Prostate gland (tissue), 2 donors: ENCODE measurements around the gene DZANK1. TPM values are rescaled to one million over a fixed set of nuclear protein-coding genes. Genes with fewer than 3 reads are reported as not detected.

Experiments used
- DNase-seq: peaks from one replicate; pipeline ENCODE4 v3.0.0-alpha.2; 2019; ENCODE audit warnings: low spot score
- H3K27ac ChIP-seq, 2 donors: fragments of 200-600 bp; sonication (generic); 2 replicates each; pipeline ENCODE4 v1.5.1; 2017 to 2019
- H3K27me3 ChIP-seq: fragments of 200-600 bp; sonication (generic); replicated peaks from 2 replicates; pipeline ENCODE4 v1.5.1; 2019; ENCODE audit not compliant: insufficient read depth
- H3K36me3 ChIP-seq, 2 donors: fragments of 200-600 bp; sonication (generic); 1 replicate in 1 of 2; 2 replicates in 1 of 2; pipeline versions ENCODE4 v1.5.1 to v1.8.1; 2017 to 2019
- H3K4me1 ChIP-seq: fragments of 200-600 bp; sonication (generic); replicated peaks from 2 replicates; pipeline ENCODE4 v1.5.1; 2019
- H3K4me3 ChIP-seq, 2 donors: fragments of 200-600 bp; sonication (generic); 2 replicates each; pipeline ENCODE4 v1.5.1; 2017 to 2019
- H3K9me3 ChIP-seq: fragments of 200-600 bp; sonication (generic); 2 replicates; pipeline ENCODE4 v1.5.1; 2017
- POLR2A ChIP-seq: fragments of 450-650 bp; IDR thresholded peaks from one replicate; pipeline ENCODE4 v1.6.1; 2016; ENCODE audit warnings: antibody characterized with exemption, mild to moderate bottlenecking
- POLR2AphosphoS5 ChIP-seq: sonication (generic); formaldehyde crosslinking; IDR thresholded peaks from one replicate; pipeline ENCODE4 v1.6.1; 2017; ENCODE audit warnings: antibody characterized with exemption
- WGBS: methylation state at CpG from one replicate; pipeline ENCODE4 v1.1.5; 2018; 5-methylcytosine and 5-hydroxymethylcytosine counted together
- intact Hi-C: fragments of 100-400 bp; cut with DNase I; formaldehyde crosslinking; loops from one replicate; pipeline ENCODE4 v1.14.2; 2022
- total RNA-seq, 2 donors: library from RNA; depleted of rRNA; stranded (reverse); fragments of >200 nt; gene quantifications; one replicate each; pipeline ENCODE4 v1.1.0, GENCODE V29; 2016
- TF ChIP-seq, protein P1 (sequence below), 4 experiments: fragments of 200-600 bp in 2 of 4; fragments of 450-650 bp in 2 of 4; sonication (generic) in 2 of 4; IDR thresholded peaks; 1 replicate in 3 of 4; 2 replicates in 1 of 4; pipeline ENCODE4 v1.5.1; 2016 to 2019; ENCODE audit warnings: antibody characterized with exemption in 4 of 4, mild to moderate bottlenecking in 2 of 4, moderate library complexity in 2 of 4

DZANK1 gene
- total RNA-seq, 2 donors from 2014 or later: 2.0 to 7.1 TPM

DNA sequence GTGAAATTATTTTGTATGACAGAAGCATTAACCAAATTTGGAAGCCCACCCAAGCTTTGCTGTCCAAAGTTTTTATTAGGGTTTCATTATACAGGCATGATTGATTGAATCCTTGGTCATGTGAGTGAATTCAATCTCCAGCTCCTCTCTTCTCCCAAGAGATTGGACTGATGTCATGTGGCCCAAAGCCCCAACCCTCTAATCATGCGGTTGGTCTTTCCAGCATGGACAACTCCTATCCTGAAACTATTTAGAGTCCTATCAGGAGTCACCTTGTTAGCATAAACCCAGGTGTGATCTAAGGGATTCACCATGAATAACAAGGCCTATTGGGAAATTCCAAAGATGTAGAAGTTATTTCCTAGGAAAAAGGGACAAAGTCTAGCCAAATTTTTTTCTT, 11.0 kb upstream of the DZANK1 start:
- no peak for DNase-seq
- Histone ChIP-seq H3K4me1 (no peaks in the 10 kb centered on the region), H3K27me3 (no peaks in the 10 kb centered on the region), H3K36me3 (no peaks in the 10 kb centered on the region), H3K4me3 (no peak overlapping the region), H3K9me3 (no peaks in the 10 kb centered on the region), H3K27ac (no peak overlapping the region)
- 71% methylated on average over 1 of the region's 1 CpG for WGBS
- intact Hi-C loops: no loop called here
- TF ChIP-seq POLR2AphosphoS5 (no peak), POLR2A (no peak)

DNA sequence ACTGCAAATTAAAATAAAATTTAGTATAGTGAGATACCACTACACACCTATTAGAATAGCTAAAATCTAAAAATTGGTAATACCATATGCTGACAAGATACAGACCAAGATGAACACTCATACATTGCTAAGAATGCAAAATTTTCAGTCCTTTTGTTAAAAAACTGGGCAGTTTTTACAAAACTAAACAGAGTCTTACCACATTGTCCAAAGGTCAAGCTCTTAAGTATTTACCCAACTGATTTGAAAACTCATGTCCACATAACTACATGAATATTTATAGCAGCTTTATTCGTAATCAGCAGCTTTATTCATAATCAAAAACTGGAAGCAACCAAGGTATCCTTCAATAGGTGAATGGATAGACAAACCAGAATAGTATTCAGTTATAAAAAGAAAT, 10.4 kb upstream of the DZANK1 start:
- Histone ChIP-seq H3K4me3 (no peak overlapping the region), H3K4me1 (no peaks in the 10 kb centered on the region), H3K36me3 (no peaks in the 10 kb centered on the region), H3K27ac (no peak overlapping the region), H3K9me3 (no peaks in the 10 kb centered on the region), H3K27me3 (no peaks in the 10 kb centered on the region)
- 98% methylated on average over 1 of the region's 1 CpG for WGBS
- TF ChIP-seq POLR2A (no peak), POLR2AphosphoS5 (no peak)
- TF ChIP-seq, protein P1, sequence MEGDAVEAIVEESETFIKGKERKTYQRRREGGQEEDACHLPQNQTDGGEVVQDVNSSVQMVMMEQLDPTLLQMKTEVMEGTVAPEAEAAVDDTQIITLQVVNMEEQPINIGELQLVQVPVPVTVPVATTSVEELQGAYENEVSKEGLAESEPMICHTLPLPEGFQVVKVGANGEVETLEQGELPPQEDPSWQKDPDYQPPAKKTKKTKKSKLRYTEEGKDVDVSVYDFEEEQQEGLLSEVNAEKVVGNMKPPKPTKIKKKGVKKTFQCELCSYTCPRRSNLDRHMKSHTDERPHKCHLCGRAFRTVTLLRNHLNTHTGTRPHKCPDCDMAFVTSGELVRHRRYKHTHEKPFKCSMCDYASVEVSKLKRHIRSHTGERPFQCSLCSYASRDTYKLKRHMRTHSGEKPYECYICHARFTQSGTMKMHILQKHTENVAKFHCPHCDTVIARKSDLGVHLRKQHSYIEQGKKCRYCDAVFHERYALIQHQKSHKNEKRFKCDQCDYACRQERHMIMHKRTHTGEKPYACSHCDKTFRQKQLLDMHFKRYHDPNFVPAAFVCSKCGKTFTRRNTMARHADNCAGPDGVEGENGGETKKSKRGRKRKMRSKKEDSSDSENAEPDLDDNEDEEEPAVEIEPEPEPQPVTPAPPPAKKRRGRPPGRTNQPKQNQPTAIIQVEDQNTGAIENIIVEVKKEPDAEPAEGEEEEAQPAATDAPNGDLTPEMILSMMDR (IDR thresholded peaks at IDR 0.05): no peak
- no peak for DNase-seq
- intact Hi-C loops: no loop called here

DNA sequence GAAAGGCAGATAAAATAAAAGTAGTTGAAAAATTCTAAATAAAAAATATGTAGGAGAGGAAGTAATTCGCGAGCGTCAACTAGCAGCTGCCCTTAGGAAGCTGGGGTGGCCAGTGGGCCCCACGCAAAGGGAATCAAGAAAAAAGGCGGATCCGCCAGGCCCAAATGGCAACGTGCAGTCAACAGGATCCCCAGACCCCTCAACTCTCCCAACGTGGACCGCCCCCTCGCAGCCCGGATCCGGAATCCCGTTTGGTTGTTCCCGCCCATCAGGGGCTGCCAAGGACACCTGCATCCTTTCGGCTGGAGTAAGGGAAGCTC, 296 bp downstream of the DZANK1 start:
- intact Hi-C loops: loop anchor here (2.0 kb wide), 1 partner anchor 178 kb away; the partner anchor contains the start of gene ZNF133
- Histone ChIP-seq H3K4me1 (no peaks in the 10 kb centered on the region), H3K27ac (peak overlapping the region; percentile 72 to 84), H3K27me3 (no peaks in the 10 kb centered on the region), H3K4me3 (peak overlapping the region; percentile 59 to 80), H3K36me3 (no peaks in the 10 kb centered on the region), H3K9me3 (no peaks in the 10 kb centered on the region)
- DNase-seq: no peak
- TF ChIP-seq POLR2A (no peak), POLR2AphosphoS5 (no peak)
- TF ChIP-seq, protein P1 (IDR thresholded peaks at IDR 0.05): no peak
- 1% methylated on average over 15 of the region's 15 CpGs for WGBS

DNA sequence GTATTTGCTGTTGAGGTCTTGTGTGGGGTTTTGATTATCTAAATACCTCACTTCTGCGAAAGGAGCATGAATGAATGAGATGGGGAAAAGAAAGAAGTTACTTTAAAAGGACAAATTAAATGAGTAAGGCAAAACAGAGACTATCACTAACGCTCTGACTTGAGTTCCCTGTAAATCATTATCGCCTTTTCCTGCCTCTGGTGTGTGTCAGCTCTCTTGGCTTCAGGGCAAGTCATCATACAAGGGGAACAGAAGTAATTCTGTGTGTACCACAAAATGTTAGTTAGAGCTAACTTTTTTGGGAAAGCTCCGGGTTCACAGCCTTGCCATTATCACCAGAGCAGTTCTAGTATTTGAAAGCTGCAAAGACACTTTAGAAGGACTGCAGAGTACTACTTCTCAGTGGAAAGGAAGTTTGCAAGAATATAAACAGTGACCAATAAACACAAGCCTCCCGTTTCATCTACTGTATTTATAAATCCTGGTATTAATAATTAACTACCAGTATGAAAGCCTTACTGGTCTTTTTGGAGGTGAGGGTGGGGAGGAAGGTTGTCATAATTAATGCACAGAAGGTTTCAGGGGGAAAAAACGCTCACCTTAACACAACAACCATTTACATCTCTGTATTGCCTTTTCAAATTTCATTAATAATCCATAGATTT, 1.2 kb downstream of the DZANK1 start:
- no peaks in the 10 kb centered on the region for H3K36me3 ChIP-seq
- no peaks in the 10 kb centered on the region for H3K27me3 ChIP-seq
- no peaks in the 10 kb centered on the region for H3K9me3 ChIP-seq
- H3K27ac ChIP-seq: no peak overlapping the region
- no peak overlapping the region for H3K4me3 ChIP-seq
- H3K4me1 ChIP-seq: no peaks in the 10 kb centered on the region
- intact Hi-C loops: loop anchor here (2.0 kb wide), 1 partner anchor 177 kb away; the partner anchor contains the start of gene ZNF133
- WGBS: 49% methylated on average over 6 of the region's 6 CpGs
- TF ChIP-seq POLR2A: no peak
- TF ChIP-seq POLR2AphosphoS5: no peak
- TF ChIP-seq, protein P1 (IDR thresholded peaks at IDR 0.05): no peak
- DNase-seq: no peak

DNA sequence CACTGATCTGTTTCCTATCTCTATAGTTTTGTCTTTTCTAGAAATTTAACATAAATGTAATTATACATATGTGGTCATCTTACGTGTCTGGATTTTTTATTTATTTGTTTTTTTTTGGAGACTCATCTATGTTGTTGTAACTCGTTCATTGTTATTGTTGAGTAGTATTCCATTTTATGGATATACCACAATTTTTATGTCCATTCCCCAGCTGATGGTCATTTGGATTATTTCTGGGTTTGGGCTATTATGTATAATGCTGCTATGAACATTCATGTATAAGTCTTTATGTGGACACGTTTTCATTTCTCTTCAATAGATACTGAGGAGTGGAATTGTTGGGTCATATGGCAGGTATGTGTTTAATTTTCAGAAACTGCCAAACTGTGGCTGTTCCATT, 10.2 kb downstream of the DZANK1 start:
- intact Hi-C loops: no loop called here
- Histone ChIP-seq H3K27ac (no peak overlapping the region), H3K27me3 (no peaks in the 10 kb centered on the region), H3K4me3 (no peak overlapping the region), H3K9me3 (no peaks in the 10 kb centered on the region), H3K4me1 (no peaks in the 10 kb centered on the region), H3K36me3 (no peaks in the 10 kb centered on the region)
- no peak for DNase-seq
- no peak for TF ChIP-seq POLR2AphosphoS5
- TF ChIP-seq, protein P1 (IDR thresholded peaks at IDR 0.05): no peak
- WGBS: 87% methylated on average over 3 of the region's 3 CpGs
